Activated naive CD4-positive, alpha-beta T cell treated with anti-CD3 and anti-CD28 coated beads, Interleukin-2, amount 50 U/mL, for 72 hours (primary cell): ENCODE measurements around the gene KDM5C. TPM values are rescaled to one million over a fixed set of nuclear protein-coding genes. Genes with fewer than 3 reads are reported as not detected.
A peak's percentile ranks its signal among the peaks of the same experiment; 100 is the strongest.

Experiments
- ATAC-seq, 2 donors: fragments of 150-1000 bp; cut with Tn5 transposase; 2 replicates each; pipeline ENCODE4 v1.10.0; 2021; ENCODE audit warnings: mild to moderate bottlenecking in 2 of 2, moderate library complexity in 2 of 2
- DNase-seq, 2 donors: peaks; one replicate each; pipeline ENCODE4 v3.0.0; 2021 to 2022; ENCODE audit warnings: low spot score in 2 of 2
- H3K27ac Mint-ChIP-seq, 2 donors: one replicate each; pipeline ENCODE4 v1.8.0; 2022; ENCODE audit warnings: mild to moderate bottlenecking in 2 of 2, mixed read lengths in 2 of 2
- H3K36me3 Mint-ChIP-seq, 2 donors: one replicate each; pipeline ENCODE4 v1.8.0; 2022; ENCODE audit warnings: mixed read lengths in 2 of 2
- H3K9me3 Mint-ChIP-seq, 2 donors: one replicate each; pipeline ENCODE4 v1.8.0; 2022; ENCODE audit warnings: mixed read lengths in 2 of 2
- total RNA-seq, 2 donors: library from RNA; stranded (reverse); gene quantifications; one replicate each; pipeline ENCODE4 v1.2.3, GENCODE V29; 2022

The KDM5C gene
- total RNA-seq, result 100 to 1,000 TPM; 101 to 110 TPM

- DNase-seq (peak; percentile 77 to 90), ATAC-seq (peak; percentile 74 to 87)
- H3K9me3 Mint-ChIP-seq, result no peaks in the 10 kb centered on the region
- H3K36me3 Mint-ChIP-seq, result peaks cover 20 to 23% of the 10 kb centered on the region in 2 donors
- peak within 1 kb of the TSS; percentile 99 to 100 for H3K27ac Mint-ChIP-seq
Measured at GRCh38 chrX:53224860-53225797, at the start of gene KDM5C. Gene KDM5C, minus strand, starts transcription at chrX:53225207. Its CDS starts 318 bp downstream, at chrX:53224889.

GRCh38 chrX:53272808-53273337 lies 47.9 kb upstream of the KDM5C start:
- DNase-seq (no peak), ATAC-seq (no peak)
- Mint-ChIP-seq H3K27ac (no peak overlapping the region), H3K9me3 (no peaks in the 10 kb centered on the region), H3K36me3 (no peaks in the 10 kb centered on the region)

DNA sequence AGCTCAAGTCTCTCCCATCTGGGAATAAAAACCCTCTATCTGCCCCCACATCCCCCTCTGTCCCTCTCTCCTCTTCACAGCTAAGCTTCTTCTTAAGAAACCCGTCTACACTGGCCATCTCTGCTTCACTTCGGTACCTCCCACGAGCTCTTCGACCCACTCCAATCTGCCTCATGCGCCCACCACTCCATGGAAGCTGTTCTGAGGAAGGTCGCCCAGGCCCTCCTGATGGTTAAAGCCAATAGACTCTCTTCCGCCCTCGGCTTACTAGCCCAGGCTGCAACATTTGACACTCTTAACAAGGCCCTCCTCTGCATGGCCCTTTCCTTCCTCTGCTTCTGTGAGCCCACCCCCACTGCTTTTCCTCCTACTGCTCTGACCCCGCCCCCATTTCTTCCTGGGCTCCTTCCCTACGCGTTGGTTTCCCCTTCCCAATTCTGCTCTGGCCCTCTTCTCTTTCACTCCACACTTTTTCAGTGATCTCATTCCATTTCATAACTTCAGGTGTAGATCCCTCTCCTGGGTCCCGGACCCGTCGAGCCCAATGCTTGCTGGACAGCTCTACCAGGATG lies 44.6 kb upstream of the KDM5C start:
- Mint-ChIP-seq H3K9me3 (no peaks in the 10 kb centered on the region), H3K36me3 (no peaks in the 10 kb centered on the region), H3K27ac (no peak overlapping the region)
- no peak for ATAC-seq
- DNase-seq, result no peak

GRCh38 chrX:53268173-53268572 lies 43.2 kb upstream of the KDM5C start:
- DNase-seq (no peak), ATAC-seq (no peak)
- Mint-ChIP-seq H3K9me3 (no peaks in the 10 kb centered on the region), H3K27ac (no peak overlapping the region), H3K36me3 (no peaks in the 10 kb centered on the region)

DNA sequence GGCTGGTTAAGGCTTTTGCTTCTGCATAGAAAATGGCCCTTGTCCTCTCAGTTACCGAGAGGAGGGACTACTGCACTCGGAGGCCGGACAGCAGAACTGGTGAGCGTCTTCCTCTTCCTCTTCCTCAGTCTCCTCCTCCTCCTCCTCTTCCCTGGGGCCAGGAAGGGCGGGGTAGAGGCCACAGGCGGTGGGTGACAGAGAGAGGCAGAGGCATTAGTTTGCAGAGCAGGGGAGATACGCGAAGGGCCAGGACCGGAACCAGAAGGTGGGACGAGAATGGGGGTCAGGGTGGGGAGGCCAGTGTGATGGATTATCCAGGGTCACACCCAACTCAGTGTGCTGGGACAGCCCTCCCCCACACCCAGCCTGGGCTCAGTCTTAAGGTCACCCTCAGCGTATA lies 41.9 kb upstream of the KDM5C start:
- H3K36me3 Mint-ChIP-seq, result no peaks in the 10 kb centered on the region
- DNase-seq (no peak), ATAC-seq (no peak)
- H3K9me3 Mint-ChIP-seq, result no peaks in the 10 kb centered on the region
- no peak overlapping the region for H3K27ac Mint-ChIP-seq

GRCh38 chrX:53265771-53266574 lies 41.0 kb upstream of the KDM5C start:
- Mint-ChIP-seq H3K27ac (no peak overlapping the region), H3K9me3 (no peaks in the 10 kb centered on the region), H3K36me3 (no peaks in the 10 kb centered on the region)
- no peak for DNase-seq
- no peak for ATAC-seq

GRCh38 chrX:53263597-53264094 lies 38.6 kb upstream of the KDM5C start:
- peak overlapping the region; percentile 28 to 85 for H3K27ac Mint-ChIP-seq
- ATAC-seq (peak; percentile 88 to 90), DNase-seq (peak in 1 of 2 donors; percentile 72)
- no peaks in the 10 kb centered on the region for H3K9me3 Mint-ChIP-seq
- H3K36me3 Mint-ChIP-seq, result no peaks in the 10 kb centered on the region

DNA sequence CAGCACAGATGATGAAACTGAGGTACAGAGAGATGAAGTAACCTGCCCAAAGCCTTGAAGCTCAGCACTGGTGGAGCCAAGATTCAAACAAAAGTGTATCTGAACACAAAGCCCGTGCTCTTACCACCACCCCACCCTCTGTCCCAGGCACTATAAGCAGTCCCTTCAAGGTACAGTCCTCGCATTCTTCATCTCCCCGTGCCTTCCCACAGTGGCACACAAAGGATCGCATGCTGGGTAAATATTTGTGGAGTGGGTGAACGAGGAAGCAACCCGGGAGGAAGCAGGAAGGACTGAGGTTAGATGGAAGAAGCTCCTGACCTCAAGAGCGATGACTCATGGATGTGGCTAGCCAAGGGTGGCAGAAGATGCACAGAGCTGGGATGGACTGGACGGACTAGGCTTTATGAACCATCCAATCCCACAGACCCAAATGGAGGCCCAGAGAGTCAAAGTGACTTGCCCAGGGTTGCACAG lies 37.9 kb upstream of the KDM5C start:
- ATAC-seq (peak; percentile 57 to 59), DNase-seq (peak in 1 of 2 donors; percentile 60)
- Mint-ChIP-seq H3K27ac (peak overlapping the region in 1 of 2 donors; percentile 28), H3K9me3 (no peaks in the 10 kb centered on the region), H3K36me3 (no peaks in the 10 kb centered on the region)

- ATAC-seq (no peak), DNase-seq (no peak)
- Mint-ChIP-seq H3K27ac (peak overlapping the region in 1 of 2 donors; percentile 28), H3K36me3 (no peaks in the 10 kb centered on the region), H3K9me3 (no peaks in the 10 kb centered on the region)
Measured at GRCh38 chrX:53262189-53262917, 37.3 kb upstream of the KDM5C start.

DNA sequence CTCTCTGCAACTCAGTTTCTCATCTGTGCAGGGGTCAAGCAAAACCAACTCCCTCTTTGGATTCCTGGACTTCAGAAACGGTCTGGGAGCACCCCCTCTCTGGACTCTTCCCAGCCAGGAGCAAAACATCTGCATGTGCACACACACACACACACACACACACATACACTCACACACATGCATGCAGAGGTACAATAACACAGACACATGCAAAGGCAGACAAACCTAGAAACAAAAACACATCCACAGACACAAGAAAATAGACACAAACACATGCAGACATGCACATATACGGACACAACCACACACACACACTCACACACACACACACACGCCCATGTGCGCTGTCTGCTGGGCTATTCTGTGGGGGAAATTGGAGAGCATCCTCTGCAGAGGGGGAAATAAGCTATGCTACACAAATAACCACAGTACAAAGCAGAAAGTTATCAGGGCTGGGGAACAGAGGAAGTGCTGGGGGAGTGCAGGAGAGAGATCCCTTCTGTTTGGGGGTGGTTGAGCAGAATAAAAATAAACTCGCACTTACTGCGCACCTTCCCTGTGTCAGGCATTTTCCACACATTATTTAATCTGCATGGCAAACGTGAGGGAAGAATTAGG lies 36.5 kb upstream of the KDM5C start:
- ATAC-seq (no peak), DNase-seq (no peak)
- Mint-ChIP-seq H3K36me3 (no peaks in the 10 kb centered on the region), H3K9me3 (no peaks in the 10 kb centered on the region), H3K27ac (peak overlapping the region in 1 of 2 donors; percentile 28)

DNA sequence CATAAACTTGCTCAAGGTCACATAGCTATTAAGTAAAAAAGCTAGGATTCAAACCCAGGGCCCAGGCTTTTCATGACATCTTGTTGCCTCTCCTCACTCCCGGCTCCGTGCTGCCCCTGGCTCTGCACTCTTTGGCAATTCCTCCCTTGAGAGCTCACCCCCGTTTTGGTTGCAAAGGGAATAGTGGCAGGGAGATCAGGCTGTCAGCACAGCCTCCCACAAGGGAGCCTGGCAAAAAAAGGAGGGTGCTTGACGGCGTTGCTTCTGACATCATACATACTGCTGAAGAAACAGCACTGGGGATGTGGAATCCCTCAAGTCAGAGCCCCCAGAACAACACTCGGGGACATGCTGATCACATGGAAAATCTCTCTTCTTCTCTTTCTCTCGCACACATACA lies 35.8 kb upstream of the KDM5C start:
- Mint-ChIP-seq H3K36me3 (no peaks in the 10 kb centered on the region), H3K27ac (no peak overlapping the region), H3K9me3 (no peaks in the 10 kb centered on the region)
- DNase-seq (no peak), ATAC-seq (no peak)

GRCh38 chrX:53257670-53258423 lies 32.8 kb upstream of the KDM5C start:
- ATAC-seq, result no peak
- H3K36me3 Mint-ChIP-seq, result no peaks in the 10 kb centered on the region
- no peak for DNase-seq
- no peaks in the 10 kb centered on the region for H3K9me3 Mint-ChIP-seq
- no peak overlapping the region for H3K27ac Mint-ChIP-seq

- Mint-ChIP-seq H3K36me3 (no peaks in the 10 kb centered on the region), H3K27ac (no peak overlapping the region), H3K9me3 (no peaks in the 10 kb centered on the region)
- no peak for ATAC-seq
- no peak for DNase-seq
Measured at GRCh38 chrX:53257166-53257565, 32.2 kb upstream of the KDM5C start.

GRCh38 chrX:53256446-53257041 lies 31.5 kb upstream of the KDM5C start:
- Mint-ChIP-seq H3K9me3 (no peaks in the 10 kb centered on the region), H3K27ac (no peak overlapping the region), H3K36me3 (no peaks in the 10 kb centered on the region)
- ATAC-seq, result no peak
- no peak for DNase-seq
